Muscle layer of colon (tissue), 2 donors: ENCODE data around the gene B4GALT5.
A peak's percentile ranks its signal among the peaks of the same experiment; 100 is the strongest.

Experiments used
- H3K27ac ChIP-seq: one replicate; pipeline ENCODE4 v1.7.0; 2013; ENCODE audit warnings: low read depth, mild to moderate bottlenecking, low read length, moderate library complexity
- H3K27me3 ChIP-seq, 2 donors: one replicate each; pipeline ENCODE4 v1.7.0; 2013; ENCODE audit warnings: low read length in 2 of 2, mild to moderate bottlenecking in 2 of 2; ENCODE audit not compliant: insufficient read depth in 2 of 2, control insufficient read depth in 1 of 2
- H3K36me3 ChIP-seq: one replicate; pipeline ENCODE4 v1.7.0; 2013; ENCODE audit warnings: mild to moderate bottlenecking, low read length; ENCODE audit not compliant: insufficient read depth
- H3K4me1 ChIP-seq: one replicate; pipeline ENCODE4 v1.7.0; 2013; ENCODE audit warnings: mild to moderate bottlenecking, low read length; ENCODE audit not compliant: insufficient read depth
- H3K4me3 ChIP-seq, 2 donors: one replicate each; pipeline ENCODE4 v1.7.0; 2013; ENCODE audit warnings: low read length in 2 of 2, low read depth in 1 of 2, mild to moderate bottlenecking in 1 of 2, moderate library complexity in 1 of 2
- H3K9ac ChIP-seq: one replicate; pipeline ENCODE4 v1.7.0; 2013; ENCODE audit warnings: low read length
- H3K9me3 ChIP-seq: one replicate; pipeline ENCODE4 v1.7.0; 2013; ENCODE audit warnings: mild to moderate bottlenecking, low read length
- donor health status: abdominal sarcoma.
- donor health status: Adenocarcinoma of cecum.

Gene B4GALT5

GRCh38 chr20:49593466-49594142, 120.1 kb downstream of the B4GALT5 start:
- Histone ChIP-seq H3K9me3 (no peaks in the 10 kb centered on the region), H3K4me1 (peaks cover 15% of the 10 kb centered on the region), H3K36me3 (no peaks in the 10 kb centered on the region), H3K4me3 (no peak overlapping the region), H3K9ac (no peak overlapping the region), H3K27me3 (no peaks in the 10 kb centered on the region), H3K27ac (no peak overlapping the region)

GRCh38 chr20:49592120-49592519, 121.6 kb downstream of the B4GALT5 start:
- Histone ChIP-seq H3K27ac (no peak overlapping the region), H3K9ac (no peak overlapping the region), H3K4me1 (peaks cover 20% of the 10 kb centered on the region), H3K36me3 (no peaks in the 10 kb centered on the region), H3K9me3 (no peaks in the 10 kb centered on the region), H3K27me3 (no peaks in the 10 kb centered on the region), H3K4me3 (no peak overlapping the region)

GRCh38 chr20:49591217-49591865, 122.3 kb downstream of the B4GALT5 start:
- Histone ChIP-seq H3K9ac (no peak overlapping the region), H3K27ac (no peak overlapping the region), H3K9me3 (no peaks in the 10 kb centered on the region), H3K36me3 (no peaks in the 10 kb centered on the region), H3K4me1 (peaks cover 20% of the 10 kb centered on the region), H3K4me3 (no peak overlapping the region), H3K27me3 (no peaks in the 10 kb centered on the region)

GRCh38 chr20:49590163-49591017, 123.3 kb downstream of the B4GALT5 start:
- Histone ChIP-seq H3K4me3 (no peak overlapping the region), H3K9me3 (no peaks in the 10 kb centered on the region), H3K36me3 (no peaks in the 10 kb centered on the region), H3K27ac (no peak overlapping the region), H3K27me3 (no peaks in the 10 kb centered on the region), H3K4me1 (peaks cover 24% of the 10 kb centered on the region), H3K9ac (no peak overlapping the region)

GRCh38 chr20:49589747-49590146, 123.9 kb downstream of the B4GALT5 start:
- no peak overlapping the region for H3K4me3 ChIP-seq
- peaks cover 28% of the 10 kb centered on the region for H3K4me1 ChIP-seq
- H3K9me3 ChIP-seq, result no peaks in the 10 kb centered on the region
- H3K36me3 ChIP-seq, result no peaks in the 10 kb centered on the region
- H3K27ac ChIP-seq, result no peak overlapping the region
- H3K27me3 ChIP-seq, result no peaks in the 10 kb centered on the region
- no peak overlapping the region for H3K9ac ChIP-seq

GRCh38 chr20:49587111-49587570, 126.5 kb downstream of the B4GALT5 start:
- H3K27ac ChIP-seq, result no peak overlapping the region
- H3K4me1 ChIP-seq, result peaks cover 21% of the 10 kb centered on the region

GRCh38 chr20:49585585-49586245, 128.0 kb downstream of the B4GALT5 start:
- Histone ChIP-seq H3K27ac (no peak overlapping the region), H3K4me3 (no peak overlapping the region)

More at GRCh38 chr20:49587111-49587570, 126.5 kb downstream of the B4GALT5 start:
- Histone ChIP-seq H3K4me3 (no peak overlapping the region), H3K9ac (no peak overlapping the region), H3K9me3 (peaks cover 5% of the 10 kb centered on the region), H3K27me3 (no peaks in the 10 kb centered on the region), H3K36me3 (no peaks in the 10 kb centered on the region)

GRCh38 chr20:49584418-49585382, 129.0 kb downstream of the B4GALT5 start:
- no peaks in the 10 kb centered on the region for H3K27me3 ChIP-seq
- peaks cover 35% of the 10 kb centered on the region for H3K4me1 ChIP-seq
- H3K9me3 ChIP-seq, result peaks cover 6% of the 10 kb centered on the region
- peak overlapping the region; percentile 52 for H3K27ac ChIP-seq
- no peak overlapping the region for H3K9ac ChIP-seq
- H3K4me3 ChIP-seq, result no peak overlapping the region
- no peaks in the 10 kb centered on the region for H3K36me3 ChIP-seq

More at GRCh38 chr20:49585585-49586245, 128.0 kb downstream of the B4GALT5 start:
- Histone ChIP-seq H3K36me3 (no peaks in the 10 kb centered on the region), H3K9me3 (peaks cover 6% of the 10 kb centered on the region), H3K4me1 (peaks cover 26% of the 10 kb centered on the region), H3K9ac (no peak overlapping the region), H3K27me3 (no peaks in the 10 kb centered on the region)

- peak overlapping the region; percentile 52 for H3K27ac ChIP-seq
- no peaks in the 10 kb centered on the region for H3K36me3 ChIP-seq
- H3K9me3 ChIP-seq, result peaks cover 6% of the 10 kb centered on the region
- H3K4me1 ChIP-seq, result peaks cover 39% of the 10 kb centered on the region
- no peak overlapping the region for H3K4me3 ChIP-seq
- no peaks in the 10 kb centered on the region for H3K27me3 ChIP-seq
- H3K9ac ChIP-seq, result no peak overlapping the region
These were observed 129.8 kb downstream of the B4GALT5 start for GRCh38 chr20:49583669-49584417.

- H3K36me3 ChIP-seq, result no peaks in the 10 kb centered on the region
- H3K4me3 ChIP-seq, result no peak overlapping the region
- H3K9ac ChIP-seq, result no peak overlapping the region
- no peaks in the 10 kb centered on the region for H3K27me3 ChIP-seq
- H3K9me3 ChIP-seq, result peaks cover 6% of the 10 kb centered on the region
- H3K4me1 ChIP-seq, result peaks cover 39% of the 10 kb centered on the region
- no peak overlapping the region for H3K27ac ChIP-seq
These were observed 130.4 kb downstream of the B4GALT5 start for GRCh38 chr20:49583343-49583668.
